ENCODE results near the gene MIOX. TPM values are rescaled to one million over a fixed set of nuclear protein-coding genes. Genes with fewer than 3 reads are reported as not detected.
"Not testable (repeated sequence)": the region's sequence is repeated elsewhere in the genome, so short reads cannot be mapped to it uniquely, and the experiment has no call there.

Gene MIOX
- total RNA-seq, 1 experiment from 2014 or later: not detected

DNA sequence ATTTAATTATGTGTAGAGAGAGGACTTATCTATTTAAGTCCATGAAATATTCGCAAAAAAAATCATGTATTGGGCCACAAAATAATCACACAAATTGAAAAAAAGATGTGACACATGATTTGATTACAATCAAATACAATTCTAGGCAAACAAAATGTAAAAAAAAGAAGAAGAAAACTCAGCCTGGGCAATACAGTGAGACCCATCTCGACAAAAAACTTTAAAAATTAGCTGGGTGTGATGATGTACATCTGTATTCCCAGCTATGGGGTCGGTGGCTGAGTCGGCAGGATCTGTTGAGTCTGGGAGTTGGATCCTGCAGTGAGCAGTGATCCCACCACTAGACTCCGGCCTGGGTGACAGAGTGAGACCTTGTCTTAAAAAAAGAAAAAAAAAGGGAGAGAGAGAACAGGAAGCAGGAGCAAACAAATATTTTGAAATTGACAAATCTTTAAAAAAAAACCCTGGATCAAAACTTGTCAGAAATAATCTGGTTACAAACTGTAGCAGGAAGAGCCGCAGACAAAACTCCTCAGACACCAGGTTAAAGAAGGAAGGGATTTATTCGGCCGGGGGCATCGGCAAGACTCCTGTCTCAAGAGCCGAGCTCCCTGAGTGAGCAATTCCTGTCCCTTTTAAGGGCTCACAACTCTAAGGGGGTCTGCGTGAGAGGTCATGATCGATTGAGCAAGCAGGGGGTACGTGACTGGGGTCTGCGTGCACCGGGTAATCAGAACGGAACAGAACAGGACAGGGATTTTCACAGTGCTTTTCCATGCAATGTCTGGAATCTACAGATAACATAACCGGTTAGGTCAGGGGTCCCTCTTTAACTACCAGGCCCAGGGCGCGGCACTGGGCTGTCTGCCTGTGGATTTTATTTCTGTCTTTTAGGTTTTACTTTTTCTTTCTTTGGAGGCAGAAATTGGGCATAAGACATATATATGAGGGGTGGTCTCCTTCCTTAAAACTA lies 46.5 kb downstream of the MIOX start:
- Mint-ChIP-seq H3K4me1 (ENCODE audit: low read depth, unreplicated experiment) (peaks cover 30% of the 10 kb centered on the region), H3K36me3 (ENCODE audit: insufficient read depth, unreplicated experiment) (peaks cover 28% of the 10 kb centered on the region), H3K4me3 (ENCODE audit: unreplicated experiment) (peak overlapping the region; percentile 81), H3K27ac (ENCODE audit: unreplicated experiment) (peak overlapping the region; percentile 86), H3K27me3 (ENCODE audit: insufficient read depth, unreplicated experiment) (no peaks in the 10 kb centered on the region), H3K9me3 (ENCODE audit: unreplicated experiment) (no peaks in the 10 kb centered on the region)
- Histone ChIP-seq H3K4me3 (ENCODE audit: low read depth, low read length) (no peak overlapping the region), H3K27me3 (replicated peaks; ENCODE audit: control insufficient read depth, insufficient read depth, low read length) (no peaks in the 10 kb centered on the region), H3K4me1 (peaks cover 29% of the 10 kb centered on the region), H3K36me3 (ENCODE audit: control insufficient read depth, insufficient read depth, low read length) (no peaks in the 10 kb centered on the region), H3K9me3 (no peaks in the 10 kb centered on the region)
- ChIA-PET POLR2A (interaction anchor here (1.2 kb wide), 1 partner anchor 30 kb away, joined by 4 read pairs; the partner anchor contains the start of gene SYCE3), CTCF (interaction anchor here (0.6 kb wide), 1 partner anchor 30 kb away, joined by 4 read pairs; the partner anchor contains the start of gene SYCE3)
- TF ChIP-seq, protein P1, sequence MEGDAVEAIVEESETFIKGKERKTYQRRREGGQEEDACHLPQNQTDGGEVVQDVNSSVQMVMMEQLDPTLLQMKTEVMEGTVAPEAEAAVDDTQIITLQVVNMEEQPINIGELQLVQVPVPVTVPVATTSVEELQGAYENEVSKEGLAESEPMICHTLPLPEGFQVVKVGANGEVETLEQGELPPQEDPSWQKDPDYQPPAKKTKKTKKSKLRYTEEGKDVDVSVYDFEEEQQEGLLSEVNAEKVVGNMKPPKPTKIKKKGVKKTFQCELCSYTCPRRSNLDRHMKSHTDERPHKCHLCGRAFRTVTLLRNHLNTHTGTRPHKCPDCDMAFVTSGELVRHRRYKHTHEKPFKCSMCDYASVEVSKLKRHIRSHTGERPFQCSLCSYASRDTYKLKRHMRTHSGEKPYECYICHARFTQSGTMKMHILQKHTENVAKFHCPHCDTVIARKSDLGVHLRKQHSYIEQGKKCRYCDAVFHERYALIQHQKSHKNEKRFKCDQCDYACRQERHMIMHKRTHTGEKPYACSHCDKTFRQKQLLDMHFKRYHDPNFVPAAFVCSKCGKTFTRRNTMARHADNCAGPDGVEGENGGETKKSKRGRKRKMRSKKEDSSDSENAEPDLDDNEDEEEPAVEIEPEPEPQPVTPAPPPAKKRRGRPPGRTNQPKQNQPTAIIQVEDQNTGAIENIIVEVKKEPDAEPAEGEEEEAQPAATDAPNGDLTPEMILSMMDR (IDR thresholded peaks at IDR 0.05; ENCODE audit: insufficient read depth in 1 of 2, low read depth in 1 of 2, low read length in 1 of 2, severe bottlenecking in 1 of 2, unreplicated experiment in 1 of 2): no peak
- DNase-seq: peak; percentile 45 to 62
- intact Hi-C loops (cut with micrococcal nuclease; ENCODE audit: unreplicated experiment): loop anchor here (2.0 to 5.0 kb wide), 2 partner anchors 30 to 89 kb away; partner anchors contain the start of gene SYCE3
- TSS peak; percentile 65 for BruUV-seq (replicated peaks)

DNA sequence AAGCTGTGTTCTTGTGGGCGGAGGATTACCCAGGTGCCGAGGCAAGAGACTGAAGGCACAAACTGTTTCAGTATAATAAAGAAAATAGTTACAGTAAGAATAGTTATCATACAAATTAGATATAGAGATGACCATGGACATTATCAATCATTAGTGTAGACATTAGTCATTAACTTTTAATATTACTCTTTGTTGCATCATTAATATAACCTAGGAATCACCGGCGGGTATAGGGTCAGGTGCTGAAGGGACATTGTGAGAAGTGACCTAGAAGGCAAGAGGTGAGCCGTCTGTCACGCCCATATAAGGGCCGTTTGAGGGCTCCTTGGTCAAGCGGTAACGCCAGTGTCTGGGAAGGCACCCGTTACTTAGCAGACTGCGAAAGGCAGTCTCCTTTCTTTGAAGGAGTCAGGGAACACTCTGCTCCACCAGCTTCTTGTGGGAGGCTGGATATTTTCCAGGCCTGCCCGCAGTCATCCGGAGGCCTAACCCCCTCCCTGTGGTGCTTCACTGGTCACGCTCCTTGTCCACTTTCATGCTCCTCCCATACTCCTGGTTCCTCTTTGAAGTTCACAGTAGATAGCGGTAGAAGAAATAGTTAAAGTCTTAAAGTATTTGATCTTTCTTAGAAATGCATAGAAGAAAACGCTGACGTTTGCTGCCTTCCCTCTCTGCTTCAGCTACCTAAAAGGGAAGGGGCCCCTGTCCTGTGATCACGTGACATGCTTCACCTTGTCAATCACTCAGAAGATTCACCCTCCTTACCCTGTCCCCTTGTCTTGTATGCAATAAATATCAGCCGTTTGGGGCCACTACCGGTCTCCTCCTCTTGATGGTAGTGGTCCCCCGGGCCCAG lies 47.4 kb downstream of the MIOX start:
- H3K9me3 ChIP-seq; H3K36me3 ChIP-seq (ENCODE audit: control insufficient read depth, insufficient read depth, low read length); H3K4me3 ChIP-seq (ENCODE audit: low read depth, low read length); CTCF ChIA-PET; H3K9me3 Mint-ChIP-seq (ENCODE audit: unreplicated experiment); BruUV-seq (replicated peaks); H3K27me3 Mint-ChIP-seq (ENCODE audit: insufficient read depth, unreplicated experiment); H3K27me3 ChIP-seq (replicated peaks; ENCODE audit: control insufficient read depth, insufficient read depth, low read length): not testable (repeated sequence)
- POLR2A ChIA-PET: interaction anchor here (0.7 kb wide), 1 partner anchor 26 kb away, joined by 3 read pairs; the partner anchor contains the start of gene NCAPH2
- Mint-ChIP-seq H3K36me3 (ENCODE audit: insufficient read depth, unreplicated experiment) (peaks cover 28% of the 10 kb centered on the region), H3K27ac (ENCODE audit: unreplicated experiment) (peak overlapping the region; percentile 86), H3K4me1 (ENCODE audit: low read depth, unreplicated experiment) (peaks cover 32% of the 10 kb centered on the region), H3K4me3 (ENCODE audit: unreplicated experiment) (peak overlapping the region; percentile 81)
- intact Hi-C loops (cut with micrococcal nuclease; ENCODE audit: unreplicated experiment): loop anchor here (2.0 to 5.0 kb wide), 2 partner anchors 29 to 88 kb away; partner anchors contain the start of gene SYCE3
- H3K4me1 ChIP-seq: peaks cover 37% of the 10 kb centered on the region
- peak; percentile 38 to 49 for DNase-seq

DNA sequence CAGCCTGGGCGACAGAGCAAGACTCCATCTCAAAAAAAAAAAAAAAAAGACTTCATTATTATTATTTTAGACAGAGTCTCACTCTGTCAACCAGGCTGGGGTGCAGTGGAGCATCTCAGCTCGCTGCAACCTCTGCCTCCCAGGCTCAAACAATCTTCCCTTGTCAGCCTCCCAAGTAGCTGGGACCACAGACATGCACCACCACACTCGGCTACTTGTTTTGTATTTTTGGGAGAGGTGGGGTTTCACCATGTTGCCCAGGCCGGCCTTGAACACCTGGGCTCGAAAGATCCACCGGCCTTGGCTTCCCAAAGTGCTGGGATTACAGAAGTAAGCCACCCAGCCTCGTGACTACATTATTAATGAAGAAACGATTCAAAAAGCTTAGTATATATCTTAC lies 48.5 kb downstream of the MIOX start:
- CTCF ChIA-PET: no interaction called here
- H3K36me3 ChIP-seq (ENCODE audit: control insufficient read depth, insufficient read depth, low read length): no peaks in the 10 kb centered on the region
- POLR2A ChIA-PET: no interaction called here
- Mint-ChIP-seq H3K9me3 (ENCODE audit: unreplicated experiment) (no peaks in the 10 kb centered on the region), H3K27ac (ENCODE audit: unreplicated experiment) (no peak overlapping the region), H3K36me3 (ENCODE audit: insufficient read depth, unreplicated experiment) (peaks cover 26% of the 10 kb centered on the region), H3K4me3 (ENCODE audit: unreplicated experiment) (no peak overlapping the region), H3K27me3 (ENCODE audit: insufficient read depth, unreplicated experiment) (no peaks in the 10 kb centered on the region), H3K4me1 (ENCODE audit: low read depth, unreplicated experiment) (peaks cover 32% of the 10 kb centered on the region)
- H3K27me3 ChIP-seq (replicated peaks; ENCODE audit: control insufficient read depth, insufficient read depth, low read length): no peaks in the 10 kb centered on the region
- intact Hi-C loops (cut with micrococcal nuclease; ENCODE audit: unreplicated experiment): no loop called here
- no peak overlapping the region for H3K4me3 ChIP-seq (ENCODE audit: low read depth, low read length)
- no peaks in the 10 kb centered on the region for H3K9me3 ChIP-seq
- DNase-seq: no peak
- H3K4me1 ChIP-seq: peaks cover 47% of the 10 kb centered on the region
- TF ChIP-seq, protein P1 (IDR thresholded peaks at IDR 0.05; ENCODE audit: insufficient read depth in 1 of 2, low read depth in 1 of 2, low read length in 1 of 2, severe bottlenecking in 1 of 2, unreplicated experiment in 1 of 2): no peak
- BruUV-seq (replicated peaks): no TSS peak

Measured in Caco-2 (cell line).